HG03521 (cell line): ENCODE measurements around the gene HTR3B.

ENCODE experiments used
- ATAC-seq: cut with Tn5 transposase; IDR thresholded peaks from one replicate; pipeline ENCODE4 v1.9.1; 2021; ENCODE audit warnings: mild to moderate bottlenecking, moderate library complexity; ENCODE audit not compliant: unreplicated experiment

The HTR3B gene

DNA sequence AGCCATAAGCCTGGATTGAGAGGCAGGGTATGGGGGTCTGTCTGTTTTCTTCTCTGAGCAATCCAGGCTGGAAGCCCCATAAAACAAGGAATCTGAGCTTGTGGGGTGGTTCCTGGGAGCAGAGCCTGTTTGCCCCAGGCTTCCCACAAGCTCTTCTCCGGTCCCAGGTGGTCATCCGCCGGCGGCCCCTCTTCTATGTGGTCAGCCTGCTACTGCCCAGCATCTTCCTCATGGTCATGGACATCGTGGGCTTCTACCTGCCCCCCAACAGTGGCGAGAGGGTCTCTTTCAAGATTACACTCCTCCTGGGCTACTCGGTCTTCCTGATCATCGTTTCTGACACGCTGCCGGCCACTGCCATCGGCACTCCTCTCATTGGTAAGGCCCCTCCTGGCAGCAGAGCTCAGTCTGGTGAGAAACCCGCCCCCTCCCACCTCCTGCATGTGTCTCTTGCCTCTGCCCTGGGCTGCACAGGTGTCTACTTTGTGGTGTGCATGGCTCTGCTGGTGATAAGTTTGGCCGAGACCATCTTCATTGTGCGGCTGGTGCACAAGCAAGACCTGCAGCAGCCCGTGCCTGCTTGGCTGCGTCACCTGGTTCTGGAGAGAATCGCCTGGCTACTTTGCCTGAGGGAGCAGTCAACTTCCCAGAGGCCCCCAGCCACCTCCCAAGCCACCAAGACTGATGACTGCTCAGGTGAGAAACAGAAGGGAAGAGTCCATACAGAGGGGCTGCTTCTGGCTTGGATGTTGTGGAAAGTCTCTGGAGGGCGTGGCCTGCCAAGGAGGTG, 82.0 kb downstream of the HTR3B start:
- no peak for ATAC-seq

DNA sequence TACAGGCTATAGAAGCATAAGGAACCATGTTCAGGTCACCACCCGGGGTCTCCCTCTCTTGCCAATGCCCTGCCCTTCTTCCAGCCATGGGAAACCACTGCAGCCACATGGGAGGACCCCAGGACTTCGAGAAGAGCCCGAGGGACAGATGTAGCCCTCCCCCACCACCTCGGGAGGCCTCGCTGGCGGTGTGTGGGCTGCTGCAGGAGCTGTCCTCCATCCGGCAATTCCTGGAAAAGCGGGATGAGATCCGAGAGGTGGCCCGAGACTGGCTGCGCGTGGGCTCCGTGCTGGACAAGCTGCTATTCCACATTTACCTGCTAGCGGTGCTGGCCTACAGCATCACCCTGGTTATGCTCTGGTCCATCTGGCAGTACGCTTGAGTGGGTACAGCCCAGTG, 84.8 kb downstream of the HTR3B start:
- no peak for ATAC-seq

DNA sequence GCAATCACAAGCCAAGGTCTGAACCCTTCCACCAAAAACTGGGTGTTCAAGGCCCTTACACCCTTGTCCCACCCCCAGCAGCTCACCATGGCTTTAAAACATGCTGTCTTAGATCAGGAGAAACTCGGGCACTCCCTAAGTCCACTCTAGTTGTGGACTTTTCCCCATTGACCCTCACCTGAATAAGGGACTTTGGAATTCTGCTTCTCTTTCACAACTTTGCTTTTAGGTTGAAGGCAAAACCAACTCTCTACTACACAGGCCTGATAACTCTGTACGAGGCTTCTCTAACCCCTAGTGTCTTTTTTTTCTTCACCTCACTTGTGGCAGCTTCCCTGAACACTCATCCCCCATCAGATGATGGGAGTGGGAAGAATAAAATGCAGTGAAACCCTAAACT, 85.3 kb downstream of the HTR3B start:
- no peak for ATAC-seq

DNA sequence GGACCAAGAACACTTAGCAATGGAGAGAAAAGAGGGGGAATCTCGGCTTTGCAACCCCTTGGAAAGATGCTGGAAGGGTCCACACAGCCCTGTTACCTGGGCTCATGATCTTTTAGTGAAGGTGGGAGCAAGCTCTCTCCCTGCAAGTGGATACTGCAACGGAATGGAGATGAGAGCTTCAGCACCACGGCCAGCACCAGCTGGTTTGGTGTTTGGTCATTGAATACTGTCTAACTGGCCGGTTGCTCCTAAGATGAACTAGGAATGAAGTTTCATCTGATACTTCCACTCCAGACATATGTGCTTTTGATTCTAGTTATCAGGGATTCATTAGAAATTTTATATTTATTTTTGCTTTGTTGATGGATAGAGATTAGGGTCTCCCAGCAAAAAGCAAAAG, 86.6 kb downstream of the HTR3B start:
- ATAC-seq = no peak

DNA sequence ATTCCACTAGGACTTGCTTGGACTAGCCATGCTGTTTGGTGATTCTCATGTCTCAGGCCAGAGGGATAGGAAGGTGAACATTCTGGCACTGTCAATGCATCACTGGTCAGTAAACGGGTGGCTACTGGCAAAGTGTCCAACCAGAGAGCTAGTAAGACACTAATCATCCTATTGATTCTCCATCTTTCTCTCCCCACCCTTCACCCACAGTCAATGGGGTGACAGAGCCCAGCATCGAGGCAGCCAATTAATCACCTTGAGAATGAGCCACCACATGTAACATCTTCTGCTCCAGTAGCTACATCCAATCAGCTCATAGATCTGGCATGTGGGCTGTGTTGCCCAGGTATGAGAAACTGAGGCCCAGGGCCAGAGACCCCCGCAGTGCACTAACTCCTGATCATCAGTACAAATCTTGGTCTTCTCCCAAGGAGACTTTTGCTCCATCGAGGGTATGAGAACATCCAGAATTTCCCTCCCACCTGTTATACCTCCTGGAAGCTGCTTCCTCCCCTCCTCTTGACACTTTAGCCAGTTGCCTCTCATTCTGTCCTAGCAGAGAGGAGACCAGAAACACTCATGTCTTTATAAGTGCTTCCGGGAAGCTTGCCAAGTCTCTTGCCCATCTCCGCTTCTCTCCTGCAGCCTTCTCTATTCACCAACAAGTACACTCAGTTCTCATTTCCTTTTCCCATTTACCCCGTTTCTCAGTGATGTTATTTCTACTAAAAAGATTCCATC, 87.3 kb downstream of the HTR3B start:
- ATAC-seq = no peak

DNA sequence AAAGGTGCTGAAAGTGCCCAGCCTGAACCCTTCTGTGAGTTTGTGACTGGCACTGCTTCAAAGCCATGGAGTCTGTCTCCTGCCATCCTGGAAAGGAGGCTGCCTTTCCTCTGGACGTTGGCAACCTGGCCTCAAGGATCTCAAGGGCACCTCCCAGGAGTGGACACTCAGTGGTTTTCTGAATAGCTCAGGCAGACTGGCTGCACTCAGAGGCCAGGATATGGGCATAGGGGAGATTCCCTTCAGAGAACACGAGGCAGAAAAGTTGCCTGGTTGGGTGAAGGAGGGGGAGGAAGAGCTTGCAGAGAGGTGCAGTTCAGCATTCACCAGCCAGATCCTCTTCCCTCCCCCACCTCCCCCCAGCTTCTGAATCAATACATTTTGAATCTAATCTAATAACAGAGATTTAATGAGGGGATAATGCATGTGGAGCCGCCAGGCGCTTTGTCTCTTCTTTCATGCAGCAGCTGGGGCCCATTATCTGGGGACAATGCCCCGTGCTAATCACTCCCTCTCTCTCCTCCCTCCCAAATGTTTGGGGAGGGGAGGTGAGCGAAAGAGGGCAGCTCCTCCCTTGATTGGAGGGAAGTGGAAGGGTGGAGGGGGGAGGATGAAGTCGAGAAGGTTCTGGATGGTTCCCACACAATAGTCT, 88.0 kb downstream of the HTR3B start:
- no peak for ATAC-seq

DNA sequence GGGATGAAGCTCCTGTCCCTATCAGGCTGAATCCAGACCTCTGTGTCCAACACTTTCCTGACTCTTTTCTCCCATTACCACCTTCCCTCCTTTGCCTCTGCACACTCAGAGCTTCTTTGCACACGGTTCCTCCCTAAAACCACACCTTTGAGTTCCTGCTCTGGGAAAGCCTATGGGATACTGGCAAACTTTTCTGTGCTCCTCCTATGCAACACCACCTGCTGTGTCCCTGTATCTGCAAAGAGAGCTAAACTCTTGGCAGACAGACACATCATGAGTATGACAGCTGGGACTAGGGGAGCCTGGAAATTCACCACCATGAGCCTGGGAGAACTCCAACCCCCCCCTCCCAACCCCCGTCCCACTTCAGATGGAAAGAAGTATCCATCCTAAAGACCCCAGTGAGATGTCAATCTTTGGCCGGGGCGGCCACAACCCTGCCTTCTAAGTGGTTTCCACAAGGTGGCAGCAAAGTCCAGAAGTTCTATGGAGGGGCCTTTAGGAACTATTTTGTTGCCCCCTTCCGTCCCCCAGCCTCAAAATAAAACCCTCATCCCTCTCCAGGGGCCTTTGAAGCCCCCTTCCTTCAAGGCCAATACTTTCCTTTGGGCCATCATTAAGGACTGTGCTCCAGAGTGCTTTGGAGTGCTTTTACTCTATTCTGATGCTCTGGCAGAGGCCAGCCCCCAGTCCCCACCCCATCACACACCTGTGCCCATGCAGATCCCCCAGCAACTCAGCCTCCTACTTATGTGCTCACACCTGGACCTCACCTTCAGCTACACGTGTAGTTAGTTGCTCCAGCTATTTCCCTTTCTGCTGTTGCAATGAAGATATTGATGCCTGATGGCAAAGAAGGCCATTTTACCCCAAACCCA, 89.7 kb downstream of the HTR3B start:
- no peak for ATAC-seq
